HG03280 (cell line): ENCODE measurements around the gene NAA50.

Source experiments
- ATAC-seq: cut with Tn5 transposase; IDR thresholded peaks from one replicate; pipeline ENCODE4 v1.9.1; 2021; ENCODE audit warnings: mild to moderate bottlenecking, moderate library complexity; ENCODE audit not compliant: unreplicated experiment

NAA50 gene

GRCh38 chr3:113690482-113690881 lies 55.6 kb downstream of the NAA50 start:
- ATAC-seq: no peak

GRCh38 chr3:113685956-113686721 lies 59.9 kb downstream of the NAA50 start:
- ATAC-seq: no peak

GRCh38 chr3:113685124-113685523 lies 60.9 kb downstream of the NAA50 start:
- ATAC-seq: no peak

- no peak for ATAC-seq
Measured at GRCh38 chr3:113684271-113684819, 61.7 kb downstream of the NAA50 start.

- no peak for ATAC-seq
Measured at GRCh38 chr3:113678773-113679172, 67.3 kb downstream of the NAA50 start.

- ATAC-seq: no peak
Measured at GRCh38 chr3:113677737-113678136, 68.3 kb downstream of the NAA50 start.

- ATAC-seq: no peak
Measured at GRCh38 chr3:113676261-113676660, 69.8 kb downstream of the NAA50 start.

GRCh38 chr3:113673593-113673992 lies 72.5 kb downstream of the NAA50 start:
- no peak for ATAC-seq

GRCh38 chr3:113668015-113668414 lies 78.0 kb downstream of the NAA50 start:
- ATAC-seq: no peak
